Activated CD8-positive, alpha-beta memory T cell treated with anti-CD3 and anti-CD28 coated beads, Interleukin-2, amount 50 U/mL, for 24 hours (primary cell): ENCODE data around the gene GTF2A2.
"Not testable (repeated sequence)": the region's sequence is repeated elsewhere in the genome, so short reads cannot be mapped to it uniquely, and the experiment has no call there.

ENCODE experiments used
- DNase-seq: peaks from one replicate; pipeline ENCODE4 v3.0.0-alpha.2; 2020; ENCODE audit errors: extremely low read depth

The GTF2A2 gene

DNA sequence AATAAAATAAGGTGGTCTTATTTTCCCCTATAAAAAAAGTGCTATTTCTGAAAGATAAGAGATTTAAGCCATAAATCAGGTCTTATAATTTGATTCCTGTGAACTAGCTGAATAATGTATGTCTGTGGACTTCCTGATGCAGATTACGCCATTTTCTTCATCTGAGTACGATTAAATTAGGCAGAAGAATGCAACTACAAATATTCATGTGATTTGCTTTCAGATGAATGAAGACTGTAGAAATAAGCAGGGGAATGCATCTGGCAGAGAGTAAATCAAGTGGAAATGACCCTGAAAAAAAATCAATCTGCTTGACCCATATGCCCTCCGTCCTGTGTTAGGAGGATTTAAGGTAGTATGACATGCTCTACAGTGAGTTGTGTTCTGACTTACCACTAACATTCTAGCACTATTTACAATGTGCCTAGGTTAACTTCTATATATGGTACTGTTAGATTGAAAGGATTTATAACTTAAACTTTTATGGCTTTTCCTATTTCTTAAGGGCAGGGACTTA, 17.1 kb upstream of the GTF2A2 start:
- no peak for DNase-seq

DNA sequence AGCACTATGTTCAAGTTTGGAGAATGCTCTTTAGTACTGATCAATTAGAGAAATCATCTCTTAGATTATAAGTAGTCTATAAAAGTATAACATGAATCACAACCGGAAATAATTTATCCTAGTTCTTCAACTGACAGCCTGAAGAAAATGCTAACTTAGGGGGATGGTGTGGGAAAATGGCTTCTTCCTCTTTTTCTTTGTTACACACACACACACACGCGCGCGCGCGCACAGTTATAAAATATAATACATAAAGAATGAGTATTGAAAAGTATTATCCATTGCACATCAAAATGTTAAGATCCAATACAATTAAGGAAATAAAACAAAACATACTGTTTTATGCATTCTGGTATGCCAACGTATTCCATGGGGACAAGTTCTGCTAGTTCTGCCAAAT, 11.2 kb upstream of the GTF2A2 start:
- DNase-seq: no peak

DNA sequence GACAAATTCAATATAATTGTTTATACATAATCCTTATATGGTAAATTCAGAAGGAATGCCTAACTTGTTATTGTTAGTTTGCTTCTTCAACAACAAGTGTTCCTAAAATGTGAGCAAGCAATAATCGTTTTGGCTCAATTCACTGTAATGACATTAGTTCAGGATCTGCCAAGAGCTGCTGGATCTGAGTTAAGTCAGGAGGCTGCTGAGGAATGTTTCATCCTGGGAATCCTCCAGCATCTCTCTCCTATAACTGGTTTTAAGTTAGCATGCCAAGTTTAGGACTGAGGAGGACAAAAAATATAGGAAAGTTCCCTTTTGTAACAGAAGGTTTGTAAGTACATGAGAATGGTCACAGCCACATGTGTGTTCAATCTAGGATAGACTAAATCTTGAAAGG, 4.9 kb upstream of the GTF2A2 start:
- DNase-seq: no peak

DNA sequence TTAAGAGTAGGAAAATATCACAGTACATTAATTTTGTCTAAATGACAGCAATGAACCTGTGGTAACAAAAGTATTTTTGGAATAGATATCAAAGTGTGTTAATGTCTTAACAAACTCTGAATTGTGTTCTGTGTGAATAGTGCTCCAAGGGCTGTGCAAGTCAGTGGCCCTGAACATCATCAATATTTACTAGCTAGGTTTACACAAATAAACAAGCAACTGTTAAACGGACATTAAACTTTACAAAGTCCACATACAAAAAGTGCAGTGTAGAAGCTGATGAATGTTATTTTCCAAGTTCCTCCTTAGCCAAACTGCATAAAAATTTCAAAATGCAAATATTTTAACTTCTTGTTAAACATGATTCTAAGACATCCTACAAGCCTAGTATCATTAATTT, 2.1 kb upstream of the GTF2A2 start:
- no peak for DNase-seq

DNA sequence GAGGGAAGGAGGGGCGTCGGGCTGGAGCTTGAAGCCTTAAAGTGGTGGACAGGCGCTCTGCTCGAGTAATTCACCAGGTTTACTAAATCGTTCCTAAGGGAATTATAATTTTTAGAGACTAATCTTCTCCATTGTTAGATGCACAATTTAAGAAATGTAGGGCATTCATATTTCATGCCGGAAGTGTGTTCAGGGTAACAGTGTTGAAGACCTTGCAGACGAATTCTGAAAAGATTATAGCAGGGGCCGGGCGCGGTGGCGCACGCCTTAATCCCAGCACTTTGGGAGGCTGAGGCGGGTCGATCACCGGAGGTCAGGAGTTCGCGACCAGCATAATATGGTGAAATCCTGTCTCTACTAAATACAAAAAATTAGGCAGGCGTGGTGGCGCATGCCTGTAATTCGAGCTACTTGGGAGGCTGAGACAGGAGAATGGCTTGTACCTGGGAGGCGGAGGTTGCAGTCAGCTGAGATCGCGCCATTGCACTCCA, 365 bp upstream of the GTF2A2 start:
- DNase-seq: no peak

DNA sequence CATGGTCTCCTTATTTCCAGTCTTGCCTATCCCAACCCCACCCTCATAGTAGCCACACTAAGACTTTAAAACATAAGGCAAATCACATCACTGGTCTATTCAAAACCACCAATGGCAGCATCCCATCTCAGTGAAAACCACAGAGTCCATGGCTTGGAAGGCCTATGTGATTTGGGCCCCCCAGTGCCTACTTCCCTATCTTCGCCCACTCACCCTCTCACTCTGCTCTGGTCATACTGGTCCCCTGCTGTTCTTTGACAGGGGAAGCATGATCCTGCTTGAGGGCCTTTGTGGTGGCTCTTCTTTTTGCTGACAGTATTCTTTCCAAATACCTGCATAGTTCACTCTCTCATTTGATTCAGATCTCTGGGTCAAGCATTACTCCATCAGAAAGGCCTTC, 3.3 kb downstream of the GTF2A2 start:
- DNase-seq: no peak

DNA sequence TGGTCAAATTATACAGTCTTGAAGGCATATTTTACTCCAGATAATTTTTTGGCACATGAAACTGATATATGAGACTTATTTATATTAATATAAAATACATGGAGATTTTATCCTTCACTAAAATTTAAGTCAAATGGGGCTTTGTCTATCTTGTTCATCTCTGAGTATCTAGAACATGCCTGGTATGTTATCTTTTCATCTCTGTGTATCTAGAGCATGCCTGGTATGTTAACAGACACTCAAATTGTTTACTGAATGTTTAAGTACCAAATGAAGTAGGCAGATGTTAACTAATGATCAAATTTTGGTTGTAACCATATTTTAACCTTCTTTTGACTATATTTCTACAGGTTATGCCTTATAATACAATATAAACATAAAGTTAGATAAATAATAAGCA, 7.7 kb downstream of the GTF2A2 start:
- DNase-seq: no peak

DNA sequence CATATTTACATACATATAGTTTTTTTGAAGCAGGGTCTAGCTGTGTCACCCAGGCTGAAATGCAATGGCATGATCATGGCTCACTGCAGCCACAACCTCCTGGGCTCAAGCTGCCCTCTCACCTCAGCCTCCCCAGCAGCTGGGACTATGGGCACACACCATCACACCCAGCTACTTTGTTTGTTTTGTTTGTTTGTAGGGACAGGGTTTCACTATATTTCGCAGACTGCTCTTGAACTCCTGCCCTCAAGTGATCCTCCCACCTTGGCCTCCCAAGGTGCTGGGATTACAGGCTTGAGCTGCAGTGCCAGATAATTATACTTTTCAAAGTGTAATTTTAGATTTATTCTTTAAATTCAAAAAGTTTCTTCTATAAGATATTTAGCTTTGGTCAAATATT, 10.2 kb downstream of the GTF2A2 start:
- no peak for DNase-seq

DNA sequence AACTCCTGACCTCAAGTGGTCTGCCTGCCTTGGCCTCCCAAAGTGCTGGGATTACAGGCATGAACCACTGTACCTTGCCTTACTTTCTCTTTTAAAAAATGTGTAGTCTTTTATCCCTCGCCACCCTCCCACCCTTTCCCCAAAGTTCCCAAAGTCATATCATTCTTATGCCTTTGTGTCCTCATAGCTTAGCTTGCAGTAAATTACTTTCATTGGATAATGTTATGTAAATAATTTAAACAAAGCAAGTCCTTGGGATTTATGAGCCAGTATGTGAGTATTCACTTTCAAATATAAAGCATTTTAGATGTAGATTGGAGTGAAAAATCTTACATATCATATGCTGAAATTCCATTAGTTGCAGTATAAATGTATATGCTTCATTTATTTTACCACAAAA, 11.0 kb downstream of the GTF2A2 start:
- no peak for DNase-seq

DNA sequence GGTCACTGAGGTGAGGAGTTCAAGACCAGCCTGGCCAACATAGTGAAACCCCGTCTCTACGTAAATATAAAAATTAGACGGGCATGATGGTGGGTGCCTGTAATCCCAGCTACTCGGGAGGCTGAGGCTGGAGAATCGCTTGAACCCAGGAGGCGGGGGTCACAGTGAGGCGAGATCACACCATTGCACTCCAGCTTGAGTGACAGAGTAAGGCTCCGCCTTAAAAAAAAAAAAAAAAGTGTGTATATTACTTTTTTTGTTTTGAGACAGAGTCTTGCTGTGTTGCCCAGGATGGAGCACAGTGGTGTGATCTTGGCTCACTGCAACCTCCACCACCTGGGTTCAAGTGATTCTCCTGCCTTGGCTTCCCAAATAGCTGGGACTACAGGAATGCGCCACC, 11.5 kb downstream of the GTF2A2 start:
- not testable (repeated sequence) for DNase-seq

DNA sequence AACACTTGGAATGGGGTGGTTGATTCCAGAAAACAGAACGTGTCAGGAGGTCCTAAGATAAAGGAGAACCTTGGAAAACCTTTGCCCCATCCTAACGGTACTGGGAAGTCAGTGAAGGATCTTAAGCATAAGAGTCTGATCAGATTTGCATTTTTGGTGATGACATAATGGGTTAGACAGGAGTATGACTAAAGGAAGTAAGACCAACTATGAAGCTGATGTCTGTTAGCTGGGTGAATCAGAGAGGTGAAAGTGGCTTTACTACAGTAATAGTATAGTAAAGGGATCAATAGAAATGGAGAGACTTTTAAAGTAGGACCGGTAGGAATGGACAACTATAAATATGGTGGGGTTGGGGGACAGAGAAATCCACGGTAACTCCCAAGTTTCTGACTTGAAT, 12.6 kb downstream of the GTF2A2 start:
- no peak for DNase-seq

DNA sequence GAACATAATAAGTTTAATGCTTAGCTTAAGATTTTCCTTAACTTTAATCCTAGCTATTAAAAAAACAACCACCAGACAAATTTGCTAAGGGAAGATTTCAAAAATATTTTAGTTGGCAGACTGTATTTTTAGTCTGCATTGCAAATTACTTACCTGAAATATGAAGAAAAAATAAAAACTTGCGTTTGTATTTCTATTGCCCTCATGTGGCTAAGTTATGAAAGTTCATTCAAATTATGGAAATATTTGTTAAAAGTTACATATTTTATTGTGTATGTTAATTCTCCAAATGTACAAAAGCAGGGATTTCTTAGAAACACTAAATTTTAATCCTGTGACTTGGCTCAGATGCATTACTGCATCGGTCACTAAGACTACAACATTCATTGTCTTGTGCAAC, 15.0 kb downstream of the GTF2A2 start:
- no peak for DNase-seq

DNA sequence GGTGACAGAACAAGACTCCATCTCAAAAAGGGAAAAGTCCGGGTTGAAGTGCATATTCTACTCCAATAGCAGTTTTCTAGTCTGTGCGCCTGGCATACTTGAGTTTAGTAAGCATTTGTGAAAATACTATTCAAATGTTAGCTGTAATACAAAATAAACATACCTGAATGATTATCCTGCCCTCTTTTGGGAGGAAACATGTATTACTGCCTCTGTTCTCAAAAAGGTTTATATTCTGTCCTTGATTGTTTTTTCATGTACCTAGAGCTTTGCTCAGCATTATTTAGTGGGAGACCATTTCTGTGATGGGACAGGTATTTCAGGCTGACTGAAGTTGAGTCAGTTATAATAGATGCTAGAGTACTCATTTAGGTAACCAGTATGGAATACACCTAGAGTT, 19.8 kb downstream of the GTF2A2 start:
- DNase-seq: not testable (repeated sequence)

DNA sequence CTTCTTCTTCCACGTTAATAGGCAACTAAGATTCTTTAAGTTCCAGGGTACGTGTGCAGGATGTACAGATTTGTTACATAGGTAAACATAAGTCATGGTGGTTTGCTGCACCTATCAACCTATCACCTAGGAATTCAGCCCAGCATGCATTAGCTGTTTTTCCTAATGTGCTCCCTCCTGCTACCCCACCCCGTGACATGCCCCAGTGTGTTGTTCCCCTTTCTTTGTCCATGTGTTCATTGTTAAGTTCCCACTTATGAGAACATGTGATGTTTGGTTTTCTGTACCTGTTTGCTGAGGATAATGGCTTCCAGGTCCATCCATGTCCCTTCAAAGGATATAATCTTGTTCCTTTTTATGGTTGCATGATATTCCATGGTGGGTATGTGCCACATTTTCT, 21.1 kb downstream of the GTF2A2 start:
- no peak for DNase-seq

DNA sequence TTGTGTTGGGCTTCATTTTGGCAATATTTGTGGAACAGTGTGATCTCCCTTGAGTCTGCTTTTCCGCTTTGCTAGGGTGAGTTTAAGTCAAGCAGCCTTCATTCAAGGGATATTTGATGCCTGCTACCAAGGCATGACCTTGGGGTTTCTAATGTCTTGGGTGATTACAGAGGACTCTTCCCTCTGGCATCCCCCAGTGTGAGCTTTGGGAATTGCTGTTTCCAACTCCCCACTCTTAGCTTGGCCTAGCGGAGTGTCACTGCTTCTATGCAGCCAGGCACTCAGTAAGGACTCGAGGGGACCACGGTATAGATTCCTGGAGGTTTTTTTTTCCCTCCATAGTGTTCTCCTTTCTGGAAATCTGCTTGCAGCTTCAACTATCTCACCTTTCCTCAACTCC, 24.6 kb downstream of the GTF2A2 start:
- DNase-seq: no peak

DNA sequence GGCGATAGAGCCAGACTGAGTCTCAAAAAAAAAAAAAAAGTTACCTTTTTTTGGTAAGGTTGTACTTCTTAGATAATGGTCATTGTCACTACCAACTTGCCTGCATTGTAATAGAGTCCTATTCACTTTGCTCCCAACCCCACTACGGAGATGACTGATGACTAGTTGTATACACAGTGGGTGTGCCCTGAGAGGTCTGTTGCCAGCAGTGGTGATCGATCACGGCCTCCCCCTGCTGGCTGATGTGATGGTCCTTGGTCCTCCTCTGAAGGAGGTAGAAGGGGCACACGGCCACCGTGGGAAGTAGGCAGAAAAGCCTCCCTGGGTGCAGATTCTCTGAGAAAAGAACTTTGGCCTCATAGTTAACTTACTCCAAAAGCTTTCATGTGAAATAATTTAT, 35.0 kb downstream of the GTF2A2 start:
- no peak for DNase-seq

DNA sequence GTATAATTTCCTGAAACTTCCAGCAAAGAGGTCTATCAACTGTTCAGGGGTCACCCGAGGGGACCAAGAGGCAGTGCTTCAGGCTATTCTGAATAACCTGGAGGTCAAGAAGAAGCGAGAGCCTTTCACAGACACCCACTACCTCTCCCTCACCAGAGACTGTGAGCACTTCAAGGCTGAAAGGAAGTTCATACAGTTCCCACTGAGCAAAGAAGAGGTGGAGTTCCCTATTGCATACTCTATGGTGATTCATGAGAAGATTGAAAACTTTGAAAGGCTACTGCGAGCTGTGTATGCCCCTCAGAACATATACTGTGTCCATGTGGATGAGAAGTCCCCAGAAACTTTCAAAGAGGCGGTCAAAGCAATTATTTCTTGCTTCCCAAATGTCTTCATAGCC, 38.9 kb downstream of the GTF2A2 start:
- no peak for DNase-seq

DNA sequence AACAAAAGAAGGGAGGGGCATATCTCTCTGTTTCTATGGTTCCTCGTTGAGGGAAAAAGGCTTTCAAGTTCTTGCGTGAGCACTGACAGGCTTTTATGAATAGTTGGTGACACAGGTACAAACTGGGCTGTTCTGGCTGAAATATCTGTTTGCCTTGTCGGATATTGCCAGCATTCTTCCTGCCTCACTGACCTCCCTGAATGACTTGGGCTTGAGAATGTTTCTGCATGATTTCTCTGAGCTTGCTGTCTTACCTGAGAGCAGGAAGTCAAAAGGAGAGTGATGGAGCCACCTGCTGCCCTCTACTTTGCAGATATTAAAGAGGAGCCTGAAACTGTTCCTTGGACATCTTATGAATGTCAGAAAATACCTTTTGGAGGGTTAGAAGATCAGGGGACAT, 40.9 kb downstream of the GTF2A2 start:
- no peak for DNase-seq

DNA sequence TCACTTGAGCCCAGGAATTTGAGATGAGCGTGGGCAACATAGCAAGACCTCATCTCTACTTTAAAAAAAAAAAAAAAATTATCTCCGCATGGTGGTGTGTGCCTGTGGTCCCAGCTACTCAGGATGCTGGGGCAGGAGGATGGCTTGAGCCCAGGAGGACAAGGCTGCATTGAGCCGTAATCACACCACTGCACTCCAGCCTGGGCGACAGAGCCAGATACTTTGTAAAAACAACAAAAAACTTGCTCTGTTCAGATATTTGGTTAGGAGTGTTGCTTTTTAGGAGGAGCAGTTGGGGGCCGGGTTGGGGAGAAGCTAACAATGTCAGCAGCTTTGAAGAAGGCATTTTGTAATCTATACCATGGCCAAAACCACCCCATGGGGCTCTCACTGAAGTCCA, 41.7 kb downstream of the GTF2A2 start:
- no peak for DNase-seq

DNA sequence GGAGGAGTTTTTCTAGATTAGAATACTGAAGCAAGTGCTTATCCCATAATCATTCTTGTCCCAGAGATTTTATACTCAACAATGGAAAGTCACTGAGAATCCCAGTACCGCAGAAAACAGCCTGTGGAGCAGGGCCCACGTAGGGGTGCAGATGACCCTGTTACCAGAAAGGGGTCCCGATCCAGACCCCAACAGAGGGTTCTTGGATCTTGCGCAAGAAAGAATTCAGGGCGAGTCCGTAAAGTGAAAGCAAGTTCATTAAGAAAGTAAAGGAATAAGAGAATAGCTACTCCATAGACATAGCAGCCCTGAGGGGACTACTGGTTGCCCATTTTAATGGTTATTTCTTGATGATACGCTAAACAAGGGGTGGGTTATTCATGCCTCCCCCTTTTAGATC, 43.2 kb downstream of the GTF2A2 start:
- no peak for DNase-seq

DNA sequence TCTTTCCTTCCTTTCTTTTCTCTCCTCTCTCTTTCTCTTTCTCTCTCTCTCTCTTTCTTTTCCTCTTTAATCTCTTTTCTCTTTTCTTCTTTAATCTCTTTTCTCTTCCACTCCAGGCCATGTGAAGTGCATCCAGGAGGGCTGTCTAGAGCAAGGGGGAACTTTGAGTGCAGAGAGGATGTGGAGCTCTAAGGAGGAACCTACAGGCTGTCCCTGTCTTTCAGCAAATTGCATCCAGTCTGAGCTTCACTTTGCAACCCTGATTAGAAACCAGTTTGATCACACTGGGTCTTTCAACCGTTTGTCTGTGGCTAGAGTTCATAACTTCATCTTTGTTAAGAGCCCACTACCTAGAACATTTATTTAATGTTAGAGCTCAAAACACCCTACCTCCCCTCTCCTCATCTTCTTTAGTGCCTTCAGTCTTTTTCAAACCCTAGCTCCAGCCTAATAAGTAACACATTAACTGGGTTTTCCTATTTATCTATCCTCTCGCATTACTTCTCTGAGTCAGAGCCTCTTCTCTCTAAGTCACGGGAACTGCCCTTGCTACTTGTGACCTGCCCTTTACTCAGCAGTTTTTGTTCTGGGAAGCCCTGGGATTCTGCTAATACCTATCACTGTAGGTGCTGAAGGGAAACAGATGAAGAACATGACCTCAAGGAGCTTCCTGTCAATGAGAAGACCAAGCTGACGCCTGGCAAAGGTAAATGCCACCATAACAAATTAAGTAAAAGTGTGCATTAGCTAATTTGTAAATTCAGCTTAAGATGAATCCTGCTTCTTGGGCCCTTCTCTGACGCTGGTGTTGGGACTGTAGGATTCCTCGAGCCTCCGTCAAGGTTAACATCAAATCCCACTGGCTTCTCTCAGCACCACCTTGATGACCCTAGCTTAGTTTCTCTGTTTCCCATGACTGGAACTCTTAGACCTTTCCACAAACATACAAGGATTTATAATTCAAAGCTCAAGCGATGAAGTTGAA, 45.7 kb downstream of the GTF2A2 start, which contains the start of gene GCNT3:
Gene GCNT3 (plus strand): TSS at position 508 of the 985 bp plus-strand sequence. CDS start 6,456 bp downstream, outside the sequence.
- no peak for DNase-seq

DNA sequence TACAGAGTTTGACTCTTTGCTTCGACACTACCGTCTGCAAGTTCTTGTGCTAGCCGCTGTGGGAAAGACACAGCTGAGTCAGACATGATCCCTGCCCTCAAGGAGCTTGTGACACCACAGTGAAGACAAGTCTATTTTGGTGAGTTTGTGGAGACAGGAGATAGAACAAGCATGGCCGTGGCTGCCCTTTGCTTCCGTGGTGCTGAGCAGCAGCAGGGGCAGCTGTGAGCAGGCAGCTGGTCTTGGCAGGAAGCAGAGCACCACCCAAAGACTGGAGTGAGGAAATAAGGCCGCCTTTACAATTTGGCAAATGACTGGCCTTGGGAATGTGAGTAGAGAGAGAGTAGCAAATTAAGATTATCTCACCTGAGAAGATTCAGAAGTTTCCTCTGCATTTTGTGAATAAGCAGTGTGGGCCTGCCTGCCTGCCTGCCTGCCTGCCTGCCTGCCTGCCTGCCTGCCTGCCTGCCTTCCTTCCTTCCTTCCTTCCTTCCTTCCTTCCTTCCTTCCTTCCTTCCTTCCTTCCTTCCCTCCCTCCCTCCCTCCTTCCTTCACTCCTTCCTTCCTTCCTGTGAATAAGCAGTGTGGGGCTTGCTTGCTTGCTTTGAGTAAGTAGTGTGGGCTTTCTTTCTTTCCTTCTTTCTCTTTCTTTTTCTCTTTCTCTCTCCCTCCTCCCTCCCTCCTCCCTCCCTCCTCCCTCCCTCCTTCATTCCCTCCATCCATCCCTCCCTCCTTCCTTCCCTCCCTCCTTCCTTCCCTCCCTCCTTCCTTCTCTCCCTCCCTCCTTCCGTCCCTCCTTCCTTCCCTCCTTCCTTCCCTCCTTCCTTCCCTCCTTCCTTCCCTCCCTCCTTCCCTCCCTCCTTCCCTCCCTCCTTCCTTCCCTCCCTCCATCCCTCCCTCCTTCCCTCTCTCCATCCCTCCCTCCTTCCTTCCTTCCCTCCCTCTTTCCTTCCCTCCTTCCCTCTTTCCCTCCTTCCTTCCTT, 47.3 kb downstream of the GTF2A2 start:
- no peak for DNase-seq
